Measurements from ENCODE around the gene JAK3.
A peak's percentile ranks its signal among the peaks of the same experiment; 100 is the strongest.
"Not testable (repeated sequence)": the region's sequence is repeated elsewhere in the genome, so short reads cannot be mapped to it uniquely, and the experiment has no call there.

Gene JAK3

DNA sequence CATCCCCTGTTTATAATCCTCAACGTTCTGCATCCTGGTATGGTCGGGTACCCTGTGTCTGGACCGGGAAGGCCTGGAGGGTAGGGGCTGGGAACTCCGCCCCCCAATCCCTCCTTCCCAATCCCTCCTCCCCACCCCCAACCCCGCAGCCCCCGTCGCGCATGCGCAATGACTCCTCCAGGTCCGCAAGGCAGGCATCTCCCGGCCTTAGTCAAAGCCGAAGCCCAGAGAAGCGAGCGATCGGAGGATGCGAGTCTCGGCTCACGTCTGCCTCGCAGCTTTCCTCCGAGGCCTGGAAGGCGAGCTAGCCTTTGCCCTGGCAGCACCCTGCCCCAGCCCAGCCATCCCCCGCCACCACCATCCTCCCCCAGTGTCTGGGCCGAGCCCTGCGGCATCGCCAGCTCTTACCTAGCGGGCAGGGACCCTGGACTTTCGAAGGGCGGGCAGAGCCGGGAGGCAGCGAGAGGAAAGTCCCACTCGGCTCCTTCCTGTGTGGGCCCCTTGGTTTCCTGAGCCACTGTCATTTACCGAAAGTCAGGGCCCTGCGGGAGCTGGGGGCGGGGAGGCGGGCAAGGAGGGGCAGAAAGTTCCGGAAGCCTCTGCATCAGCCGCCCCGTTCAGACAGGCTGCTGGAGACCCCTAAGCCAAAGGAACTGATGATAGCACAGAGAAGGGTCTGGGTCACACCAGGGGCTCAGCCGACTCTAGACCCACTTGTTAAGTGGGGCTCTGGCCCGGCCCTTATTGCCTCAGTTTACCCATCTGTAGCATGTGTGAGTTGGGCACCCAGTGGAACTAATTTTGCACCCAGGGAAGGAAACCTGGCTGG lies at the start of gene JAK3:
Gene JAK3, minus strand, starts transcription at position 445 of the 829 bp plus-strand sequence. CDS start 3,565 bp downstream, outside the sequence.
- peak; percentile 94 for DNase-seq

- no peak for DNase-seq
Measured at GRCh38 chr19:17893766-17894165, 46.0 kb upstream of the JAK3 start.

DNA sequence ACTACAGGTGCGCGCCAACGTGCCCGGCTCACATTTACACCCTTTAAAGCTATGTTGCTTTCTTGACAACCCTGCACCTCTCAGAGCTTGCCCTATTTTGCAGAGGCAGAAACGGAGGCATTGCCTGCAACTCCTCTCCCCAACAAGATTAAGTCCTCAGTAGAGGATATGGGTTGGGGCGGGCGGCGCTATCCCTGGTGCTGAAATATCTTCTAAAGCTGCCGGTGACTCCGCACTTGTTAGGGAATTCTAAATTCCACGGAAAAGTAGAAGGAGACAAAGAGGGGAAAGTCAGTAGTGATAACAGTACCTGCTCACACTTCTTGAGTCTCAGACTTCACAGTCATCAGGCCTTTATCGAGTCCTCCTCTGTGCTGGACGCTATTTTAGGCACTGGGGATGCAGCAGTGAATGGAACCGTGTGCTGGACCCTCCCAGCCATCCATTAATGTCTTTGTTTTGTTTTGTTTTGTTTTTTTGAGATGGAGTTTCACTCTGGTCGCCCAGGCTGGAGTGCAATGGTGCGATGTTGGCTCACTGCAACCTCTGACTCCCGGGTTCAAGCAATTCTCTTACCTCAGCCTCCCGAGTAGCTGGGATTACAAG lies 41.9 kb upstream of the JAK3 start:
- no peak for DNase-seq

GRCh38 chr19:17888260-17888659 lies 40.5 kb upstream of the JAK3 start:
- no peak for DNase-seq

DNA sequence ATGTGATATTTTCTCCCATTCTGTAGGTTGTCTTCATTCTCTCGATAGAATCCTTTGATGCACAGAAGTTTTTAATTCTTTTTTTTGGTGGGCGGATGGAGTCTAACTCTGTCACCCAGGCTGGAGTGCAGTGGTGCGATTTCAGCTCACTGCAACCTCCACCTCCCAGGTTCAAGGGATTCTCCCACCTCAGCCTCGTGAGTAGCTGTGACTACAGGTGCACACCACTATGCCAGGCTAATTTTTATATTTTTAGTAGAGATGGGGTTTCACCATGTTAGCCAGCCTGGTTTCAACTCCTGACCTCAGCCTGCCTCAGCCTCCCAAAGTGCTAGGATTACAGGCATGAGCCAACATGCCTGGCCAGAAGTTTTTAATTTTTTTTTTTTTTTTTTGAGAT lies 39.4 kb upstream of the JAK3 start:
- not testable (repeated sequence) for DNase-seq

DNA sequence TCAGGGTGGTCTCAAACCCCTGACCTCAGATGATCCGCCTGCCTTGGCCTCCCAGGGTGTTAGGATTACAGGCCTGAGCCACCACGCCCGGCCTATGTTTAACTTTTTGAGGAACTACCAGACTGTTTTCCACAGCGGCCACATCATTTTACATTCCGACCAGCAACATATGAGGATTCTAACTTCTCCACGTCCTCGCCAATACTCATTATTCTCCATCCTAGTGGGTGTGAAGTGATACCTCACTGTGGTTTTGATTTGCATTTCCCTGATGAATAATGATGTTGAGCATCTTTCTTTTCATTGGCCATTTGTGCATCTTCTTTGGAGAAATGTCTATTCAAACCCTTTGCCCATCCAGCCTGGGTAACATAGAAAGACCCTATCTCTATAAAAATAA lies 38.7 kb upstream of the JAK3 start:
- no peak for DNase-seq

GRCh38 chr19:17883627-17884410 lies 36.0 kb upstream of the JAK3 start:
- DNase-seq, result no peak

- DNase-seq, result no peak
Measured at GRCh38 chr19:17881701-17882100, 33.9 kb upstream of the JAK3 start.

GRCh38 chr19:17879466-17879865 lies 31.7 kb upstream of the JAK3 start:
- DNase-seq, result no peak

- no peak for DNase-seq
Measured at GRCh38 chr19:17877696-17878095, 29.9 kb upstream of the JAK3 start.

- DNase-seq, result no peak
Measured at GRCh38 chr19:17874758-17875135, 27.0 kb upstream of the JAK3 start.

DNA sequence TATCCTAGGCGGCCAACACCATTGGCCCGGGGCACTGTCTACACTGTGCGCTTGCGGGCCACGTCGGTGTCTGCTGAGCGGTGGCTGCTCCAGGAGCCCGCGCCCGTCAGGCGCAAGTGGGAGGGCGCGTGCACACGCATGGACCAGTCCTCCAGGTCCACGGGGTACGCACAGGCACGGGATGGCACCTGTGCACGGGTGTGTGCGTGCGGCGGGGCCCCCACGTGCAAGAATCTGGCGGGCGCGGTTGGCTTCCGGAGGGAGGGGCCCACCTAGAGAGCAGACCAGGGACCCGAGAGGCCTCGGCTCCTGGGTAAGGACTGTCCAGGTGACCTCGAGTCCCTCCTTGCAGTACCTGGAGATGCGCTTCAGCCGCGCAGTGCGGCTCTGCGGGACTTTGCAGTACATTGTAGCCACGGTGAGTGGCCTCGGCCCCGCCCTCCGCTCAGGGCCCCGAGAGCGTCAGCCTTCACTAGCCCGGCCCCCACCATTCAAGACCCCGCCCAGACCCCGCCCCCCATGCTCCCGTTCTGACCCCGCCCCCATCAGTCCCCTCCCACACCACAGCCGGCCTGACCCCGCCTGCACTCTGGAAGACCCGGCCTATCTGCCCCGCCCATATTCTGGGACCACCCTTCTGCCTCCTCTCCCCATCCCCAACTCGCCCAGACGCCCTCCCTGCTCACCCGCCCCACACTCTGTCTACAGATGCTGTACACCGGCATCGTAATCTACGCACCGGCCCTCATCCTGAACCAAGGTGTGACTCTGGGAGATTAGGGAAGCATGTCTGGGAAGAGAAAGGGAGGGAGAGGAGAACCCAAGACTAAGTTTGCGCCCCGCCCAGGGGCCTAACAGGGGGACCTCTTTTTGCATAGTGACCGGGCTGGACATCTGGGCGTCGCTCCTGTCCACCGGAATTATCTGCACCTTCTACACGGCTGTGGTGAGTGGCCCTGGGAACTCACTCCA lies 26.3 kb upstream of the JAK3 start:
- DNase-seq, result peak; percentile 74

- DNase-seq, result peak; percentile 83
Measured at GRCh38 chr19:17872251-17873001, 24.6 kb upstream of the JAK3 start.

GRCh38 chr19:17871878-17872250 lies 24.1 kb upstream of the JAK3 start, which contains the start of gene SLC5A5:
Gene SLC5A5 (plus strand): TSS chr19:17871945. CDS start chr19:17872320, 375 bp downstream.
- DNase-seq, result no peak

DNA sequence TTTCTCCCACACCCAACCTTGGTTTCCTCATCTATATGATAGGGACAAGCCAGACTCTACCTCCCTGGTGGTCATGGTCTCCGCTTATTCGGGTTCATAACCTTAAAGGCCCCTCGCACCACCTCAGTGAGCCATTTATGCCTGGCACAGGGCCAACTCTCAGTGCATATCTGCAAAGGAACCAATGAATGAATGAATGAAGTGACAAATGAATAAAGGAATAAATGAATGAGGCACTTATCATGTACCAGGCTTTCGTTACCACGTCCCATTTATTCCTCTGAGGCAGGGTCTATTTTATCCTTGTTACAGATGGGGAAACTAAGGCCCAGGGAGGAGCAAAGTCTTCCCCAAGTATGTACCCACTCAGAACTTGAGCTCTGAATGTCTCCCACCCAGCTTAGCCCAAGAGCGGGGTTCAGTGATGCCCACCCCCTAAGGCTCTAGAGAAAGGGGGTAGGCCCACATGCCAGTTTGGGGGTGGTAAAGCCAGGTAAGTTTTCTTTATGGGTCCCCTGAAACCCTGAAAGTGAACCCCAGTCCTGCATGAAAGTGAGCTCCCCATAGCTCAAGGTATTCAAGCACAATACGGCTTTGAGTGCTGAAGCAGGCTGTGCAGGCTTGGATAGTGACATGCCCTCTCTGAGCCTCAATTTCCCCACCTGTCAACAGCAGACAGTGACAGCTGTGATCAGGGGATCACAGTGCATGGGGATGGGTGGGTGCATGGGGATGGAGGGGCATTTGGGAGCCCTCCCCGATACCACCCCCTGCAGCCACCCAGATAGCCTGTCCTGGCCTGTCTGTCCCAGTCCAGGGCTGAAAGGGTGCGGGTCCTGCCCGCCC lies 23.5 kb upstream of the JAK3 start:
- DNase-seq, result no peak

GRCh38 chr19:17869114-17869608 lies 21.4 kb upstream of the JAK3 start:
- DNase-seq, result no peak

DNA sequence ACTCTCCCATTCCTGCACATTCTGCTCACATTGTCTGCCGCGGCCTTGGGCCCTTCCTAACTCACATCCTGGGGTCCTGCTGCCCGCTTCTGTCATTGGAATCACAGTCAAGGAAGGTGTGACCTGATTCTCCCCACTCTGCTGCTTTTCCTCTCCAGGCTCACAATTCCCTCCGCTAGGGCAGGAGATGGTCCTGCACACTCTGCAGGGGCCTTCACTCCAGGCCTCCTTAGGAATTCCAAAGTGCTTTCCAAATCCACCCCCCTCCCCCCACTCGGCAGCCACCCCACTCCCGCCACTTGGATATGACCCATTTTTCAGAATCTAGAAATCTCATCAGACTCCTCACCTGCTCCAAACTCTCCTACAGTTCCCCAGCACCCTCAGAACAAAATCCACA lies 20.9 kb upstream of the JAK3 start:
- DNase-seq, result no peak

DNA sequence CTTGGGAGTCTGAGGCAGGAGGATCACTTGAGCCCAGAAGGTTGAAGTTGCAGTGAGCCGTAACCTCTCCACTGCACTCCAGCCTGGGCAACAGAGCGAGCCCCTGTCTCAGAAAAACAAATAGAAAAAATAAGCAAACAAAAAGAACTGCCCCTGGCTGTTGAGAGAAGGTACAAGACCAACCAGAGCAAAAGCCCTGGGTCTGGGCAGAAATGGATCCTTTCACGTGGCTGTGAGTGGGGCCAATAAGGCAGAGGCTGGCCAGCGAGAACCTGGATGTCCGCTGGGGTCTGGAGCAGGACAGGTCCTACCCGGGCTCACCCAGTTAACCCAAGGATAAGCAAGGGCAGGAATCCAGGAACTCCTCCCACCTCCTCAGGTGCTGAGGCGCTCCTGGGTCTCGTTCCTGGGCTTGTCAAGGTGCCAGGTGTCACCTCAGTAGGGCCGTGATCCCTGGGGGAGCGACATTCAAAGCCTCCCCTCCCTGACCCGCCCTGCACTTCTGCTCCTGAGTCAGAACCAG lies 19.2 kb upstream of the JAK3 start:
- DNase-seq, result no peak

DNA sequence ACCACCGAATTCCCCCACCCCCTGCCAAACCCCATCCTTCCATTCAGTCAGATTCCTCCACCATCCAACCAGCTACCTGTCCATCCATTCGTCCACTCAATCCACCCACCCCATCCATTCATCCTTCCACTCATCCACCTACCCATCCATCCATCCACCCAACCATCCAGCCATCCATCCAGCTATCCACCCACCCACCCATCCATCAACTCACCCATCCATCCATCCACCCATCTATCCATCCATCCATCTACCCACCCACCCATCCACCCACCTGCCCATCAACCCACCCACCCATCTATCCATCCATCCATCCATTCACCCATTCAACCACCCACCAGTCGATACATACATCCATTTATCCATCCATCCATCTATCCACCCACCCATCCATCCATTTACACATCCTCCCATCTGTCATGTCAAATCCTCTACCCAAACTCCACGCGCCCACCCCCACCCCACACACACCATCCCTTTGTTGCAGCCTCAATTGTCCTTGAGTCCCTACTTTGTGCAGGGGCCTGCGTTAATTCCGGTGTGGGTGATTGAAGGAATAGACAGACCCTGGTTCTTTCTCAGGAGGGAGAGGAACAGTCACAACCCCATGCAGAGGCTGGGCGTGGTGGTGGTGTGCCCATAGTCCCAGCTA lies 18.7 kb upstream of the JAK3 start:
- no peak for DNase-seq
